GM23338 (cell line): ENCODE measurements around the gene TGFBR1. TPM values are rescaled to one million over a fixed set of nuclear protein-coding genes. Genes with fewer than 3 reads are reported as not detected.

Experiments used
- ATAC-seq: fragments of 200-7000 bp; cut with Tn5 transposase; 3 replicates; pipeline ENCODE4 v1.9.1; 2020
- DNase-seq: peaks from one replicate; pipeline ENCODE4 v3.0.0-alpha.2; 2015; ENCODE audit warnings: low spot score
- H2AFZ ChIP-seq: fragments of 200-600 bp; sonication (generic); 2 replicates; pipeline ENCODE4 v1.8.0; 2016; ENCODE audit warnings: antibody characterized with exemption, mild to moderate bottlenecking, moderate library complexity
- H3F3A ChIP-seq: fragments of 200-600 bp; sonication (generic); replicated peaks from 2 replicates; pipeline ENCODE4 v1.8.0; 2017; ENCODE audit warnings: antibody characterized with exemption, mixed run types, low read depth
- H3K27ac ChIP-seq: fragments of 200-600 bp; sonication (generic); 2 replicates; pipeline ENCODE4 v1.6.1; 2016; ENCODE audit warnings: low read depth
- H3K27me3 ChIP-seq: fragments of 200-600 bp; sonication (generic); 2 replicates; pipeline ENCODE4 v1.8.0; 2016; ENCODE audit warnings: mild to moderate bottlenecking, mixed run types, moderate library complexity; ENCODE audit not compliant: insufficient read depth
- H3K36me3 ChIP-seq: fragments of 200-600 bp; sonication (generic); 2 replicates; pipeline ENCODE4 v1.8.0; 2016; ENCODE audit warnings: mild to moderate bottlenecking; ENCODE audit not compliant: insufficient read depth
- H3K4me1 ChIP-seq: fragments of 200-600 bp; sonication (generic); 2 replicates; pipeline ENCODE4 v1.8.0; 2016; ENCODE audit warnings: mild to moderate bottlenecking, moderate library complexity; ENCODE audit not compliant: insufficient read depth
- H3K4me2 ChIP-seq: fragments of 200-600 bp; sonication (generic); 2 replicates; pipeline ENCODE4 v1.7.1; 2017; ENCODE audit warnings: mixed run types
- H3K4me3 ChIP-seq: fragments of 200-600 bp; sonication (generic); 2 replicates; pipeline ENCODE4 v1.6.1; 2016; ENCODE audit warnings: mixed run types
- H3K79me2 ChIP-seq: fragments of 200-600 bp; sonication (generic); replicated peaks from 2 replicates; pipeline ENCODE4 v1.8.0; 2017; ENCODE audit warnings: mild to moderate bottlenecking; ENCODE audit not compliant: insufficient read depth
- H3K9me2 ChIP-seq: fragments of 200-600 bp; sonication (generic); 2 replicates; pipeline ENCODE4 v1.8.0; 2017; ENCODE audit not compliant: insufficient read depth
- H4K20me1 ChIP-seq: fragments of 200-600 bp; sonication (generic); replicated peaks from 2 replicates; pipeline ENCODE4 v1.8.0; 2017; ENCODE audit warnings: mild to moderate bottlenecking; ENCODE audit not compliant: insufficient read depth
- H3K27ac Mint-ChIP-seq: 2 replicates; pipeline ENCODE4 v1.8.0; 2020; ENCODE audit warnings: inconsistent platforms, mild to moderate bottlenecking, moderate library complexity, mixed read lengths
- H3K27me3 Mint-ChIP-seq: 3 replicates; pipeline ENCODE4 v1.8.0; 2022; ENCODE audit warnings: low read depth, mild to moderate bottlenecking, moderate library complexity, mixed read lengths, inconsistent platforms; ENCODE audit not compliant: insufficient read depth, poor library complexity
- H3K36me3 Mint-ChIP-seq: 3 replicates; pipeline ENCODE4 v1.8.0; 2021; ENCODE audit warnings: low read depth, mild to moderate bottlenecking, inconsistent platforms, moderate library complexity, mixed read lengths
- H3K4me1 Mint-ChIP-seq: 3 replicates; pipeline ENCODE4 v1.8.0; 2020; ENCODE audit warnings: mild to moderate bottlenecking, inconsistent platforms, mixed read lengths
- H3K4me3 Mint-ChIP-seq: 3 replicates; pipeline ENCODE4 v1.8.0; 2021; ENCODE audit warnings: moderate library complexity, mild to moderate bottlenecking, inconsistent platforms, mixed read lengths
- H3K9me3 Mint-ChIP-seq: 3 replicates; pipeline ENCODE4 v1.8.0; 2020; ENCODE audit warnings: moderate library complexity, mild to moderate bottlenecking, inconsistent platforms, mixed read lengths
- CREB1 ChIP-seq: fragments of 250-450 bp; sonication (Bioruptor Pico); IDR thresholded peaks from 2 replicates; pipeline ENCODE4 v1.5.0; 2020; ENCODE audit warnings: low read depth, mild to moderate bottlenecking, moderate library complexity
- CTCF ChIP-seq, 2 experiments: fragments of 200-600 bp in 1 of 2; sonication (generic) in 1 of 2; conservative IDR thresholded peaks; 2 replicates each; pipeline versions ENCODE4 v1.5.1 to v1.6.1; 2016 to 2017; ENCODE audit warnings: antibody characterized with exemption in 2 of 2, low read depth in 2 of 2, mild to moderate bottlenecking in 2 of 2, moderate library complexity in 1 of 2
- ETS1 ChIP-seq: IDR thresholded peaks from 2 replicates; pipeline ENCODE4 v1.6.1; 2016; ENCODE audit warnings: antibody characterized with exemption
- EZH2 ChIP-seq: fragments of 200-600 bp; sonication (generic); IDR thresholded peaks from one replicate; pipeline ENCODE4 v1.8.0; 2017; ENCODE audit warnings: antibody characterized with exemption, mild to moderate bottlenecking, low read depth; ENCODE audit not compliant: unreplicated experiment
- EZH2phosphoT487 ChIP-seq: fragments of 200-600 bp; sonication (generic); IDR thresholded peaks from one replicate; pipeline ENCODE4 v1.8.1; 2018; ENCODE audit warnings: antibody characterized with exemption; ENCODE audit not compliant: unreplicated experiment
- JUNB ChIP-seq: IDR thresholded peaks from one replicate; pipeline ENCODE4 v1.6.1; 2016; ENCODE audit warnings: antibody characterized with exemption; ENCODE audit not compliant: unreplicated experiment
- NANOG ChIP-seq: IDR thresholded peaks from 2 replicates; pipeline ENCODE4 v1.6.1; 2016; ENCODE audit warnings: antibody characterized with exemption, borderline replicate concordance
- POLR2AphosphoS5 ChIP-seq: IDR thresholded peaks from 2 replicates; pipeline ENCODE4 v1.6.1; 2016; ENCODE audit warnings: antibody characterized with exemption, low read depth
- REST ChIP-seq: IDR thresholded peaks from one replicate; pipeline ENCODE4 v1.6.1; 2018; ENCODE audit warnings: antibody characterized with exemption; ENCODE audit not compliant: unreplicated experiment
- STAT1 ChIP-seq: IDR thresholded peaks from one replicate; pipeline ENCODE4 v1.6.1; 2016; ENCODE audit warnings: antibody characterized with exemption; ENCODE audit not compliant: unreplicated experiment
- ZNF114 ChIP-seq: fragments of 250-450 bp; sonication (Bioruptor Pico); IDR thresholded peaks from 2 replicates; pipeline ENCODE4 v1.5.0; 2020; ENCODE audit warnings: mild to moderate bottlenecking, moderate library complexity
- ZNF331 ChIP-seq: fragments of 250-450 bp; sonication (Bioruptor Pico); IDR thresholded peaks from 2 replicates; pipeline ENCODE4 v1.5.0; 2020; ENCODE audit warnings: low read depth, mild to moderate bottlenecking, moderate library complexity
- ZNF462 ChIP-seq: fragments of 250-450 bp; sonication (Bioruptor Pico); IDR thresholded peaks from 2 replicates; pipeline ENCODE4 v1.5.0; 2020; ENCODE audit warnings: mild to moderate bottlenecking, moderate library complexity
- polyA plus RNA-seq: library from polyadenylated mRNA; unstranded; fragments of >200 nt; fragmentation: Nextera tagmentation; extraction: Ambion mirVana; gene quantifications from 2 replicates; pipeline ENCODE4 v1.2.1, GENCODE V29; 2016
- total RNA-seq: library from RNA; depleted of rRNA; stranded (reverse); fragments of >200 nt; shearing (Covaris generic); gene quantifications from 2 replicates; pipeline ENCODE4 v1.2.3, GENCODE V29; 2014

The TGFBR1 gene
- total and polyA plus RNA-seq, 2 experiments from 2014 or later, result 9.3 to 40.2 TPM

GRCh38 chr9:99073347-99073746 lies 31.6 kb upstream of the TGFBR1 start:
- Histone ChIP-seq H3K27ac (no peak overlapping the region), H3K9me2 (peaks cover 4% of the 10 kb centered on the region; the same call in 1 of the 2 replicates), H3K79me2 (no peaks in the 10 kb centered on the region), H3K4me2 (no peak overlapping the region), H3F3A (no peaks in the 10 kb centered on the region), H3K36me3 (no peaks in the 10 kb centered on the region), H4K20me1 (no peaks in the 10 kb centered on the region), H3K27me3 (no peaks in the 10 kb centered on the region), H2AFZ (no peak overlapping the region), H3K4me3 (no peak overlapping the region), H3K4me1 (no peaks in the 10 kb centered on the region)
- Mint-ChIP-seq H3K9me3 (no peaks in the 10 kb centered on the region), H3K27me3 (peaks cover 7% of the 10 kb centered on the region), H3K4me1 (no peaks in the 10 kb centered on the region), H3K4me3 (no peak overlapping the region), H3K27ac (no peak overlapping the region), H3K36me3 (no peaks in the 10 kb centered on the region)
- ATAC-seq (no peak), DNase-seq (no peak)
- no peak for TF ChIP-seq POLR2AphosphoS5
- TF ChIP-seq EZH2, result no peak
- no peak for TF ChIP-seq JUNB
- no peak for TF ChIP-seq ZNF462 (CRISPR knock-in tag)
- no peak for TF ChIP-seq ZNF114
- TF ChIP-seq STAT1, result no peak
- no peak for TF ChIP-seq CTCF (conservative IDR thresholded peaks at IDR 0.05; ENCODE audit: low read depth in 2 of 2)
- TF ChIP-seq ETS1, result no peak
- TF ChIP-seq REST, result no peak
- TF ChIP-seq ZNF331 (CRISPR knock-in tag), result no peak
- TF ChIP-seq NANOG, result no peak
- TF ChIP-seq CREB1, result no peak
- no peak for TF ChIP-seq EZH2phosphoT487
